HCT116 (cell line): ENCODE data around the gene TMC1. TPM values are rescaled to one million over a fixed set of nuclear protein-coding genes. Genes with fewer than 3 reads are reported as not detected.

Experiments
- ATAC-seq: fragments of 200-7000 bp; cut with Tn5 transposase; 2 replicates; pipeline ENCODE4 v1.9.1; 2020; ENCODE audit warnings: mild to moderate bottlenecking, moderate library complexity
- BruUV-seq: library from RNA; stranded (reverse); fragments of 400-500 nt; replicated peaks from 2 replicates; lab custom pipeline; 2021; lab: Mats Ljungman, UMichigan
- CTCF ChIA-PET: fragments of 300-600 bp; sonication (Branson Sonifier 250); formaldehyde crosslinking; loops from one replicate; lab custom pipeline; 2021; ENCODE audit warnings: antibody characterized with exemption; lab: Charles Lee
- POLR2A ChIA-PET: fragments of 300-600, 350-600 bp; sonication (Branson Sonifier 250); formaldehyde crosslinking; loops from one replicate; lab custom pipeline; 2021; ENCODE audit warnings: antibody characterized with exemption; lab: Charles Lee
- RAD21 ChIA-PET, 2 experiments: fragments of 300-600 bp; sonication (Branson Sonifier 250); formaldehyde crosslinking; loops; one replicate each; lab custom pipeline; 2023; ENCODE audit warnings: low total read pairs in 2 of 2; ENCODE audit not compliant: uncharacterized antibody in 2 of 2, unreplicated experiment in 2 of 2, low non-redundant PET in 1 of 2; lab: Charles Lee
- DNase-seq: peaks from one replicate; pipeline ENCODE4 v3.0.0-alpha.2; 2010; ENCODE audit warnings: low read depth, low spot score
- H2AFZ ChIP-seq: fragments of 200-600 bp; shearing (Covaris generic), sonication (generic); 2 replicates; pipeline ENCODE4 v1.6.1; 2017; ENCODE audit warnings: low read depth, mixed run types, mixed read lengths, antibody characterized with exemption, low read length; ENCODE audit not compliant: poor library complexity, severe bottlenecking
- H3K27ac ChIP-seq: 2 replicates; pipeline ENCODE4 v1.5.1; 2012; ENCODE audit warnings: low read depth, low read length
- H3K27me3 ChIP-seq: fragments of 200-600 bp; sonication (generic); 2 replicates; pipeline ENCODE4 v1.6.1; 2016; ENCODE audit warnings: mixed run types, low read length, mixed read lengths; ENCODE audit not compliant: insufficient read depth
- H3K36me3 ChIP-seq, 2 experiments: fragments of 200-500 bp in 1 of 2; fragments of 200-600 bp in 1 of 2; sonication (Bioruptor generic) in 1 of 2; sonication (generic) in 1 of 2; 2 replicates each; pipeline versions ENCODE4 v1.5.1 to v1.6.1; 2014 to 2016; ENCODE audit warnings: low read length in 2 of 2, inconsistent platforms in 1 of 2, mixed read lengths in 1 of 2, mixed run types in 1 of 2; ENCODE audit not compliant: insufficient read depth in 2 of 2, control insufficient read depth in 1 of 2
- H3K4me1 ChIP-seq, 2 experiments: fragments of 200-600 bp in 1 of 2; sonication (generic) in 1 of 2; 2 replicates each; pipeline versions ENCODE4 v1.5.1 to v1.6.1; 2012 to 2017; ENCODE audit warnings: low read length in 2 of 2, inconsistent platforms in 1 of 2, mild to moderate bottlenecking in 1 of 2, mixed read lengths in 1 of 2, mixed run types in 1 of 2, moderate library complexity in 1 of 2; ENCODE audit not compliant: insufficient read depth in 2 of 2, control insufficient read depth in 1 of 2
- H3K4me2 ChIP-seq: fragments of 200-600 bp; sonication (generic); 2 replicates; pipeline ENCODE4 v1.6.1; 2017; ENCODE audit warnings: mixed run types, low read length, mixed read lengths
- H3K4me3 ChIP-seq, 2 experiments: fragments of 200-600 bp in 1 of 2; sonication (generic) in 1 of 2; replicated peaks in 1 of 2; 2 replicates each; pipeline ENCODE4 v1.5.1; 2011 to 2016; ENCODE audit warnings: low read length in 2 of 2, control low read depth in 1 of 2, low read depth in 1 of 2, mild to moderate bottlenecking in 1 of 2, mixed read lengths in 1 of 2, mixed run types in 1 of 2
- H3K79me2 ChIP-seq: fragments of 200-600 bp; sonication (generic); 2 replicates; pipeline ENCODE4 v1.6.1; 2017; ENCODE audit warnings: mild to moderate bottlenecking, mixed run types, low read length, moderate library complexity, mixed read lengths; ENCODE audit not compliant: insufficient read depth
- H3K9ac ChIP-seq: fragments of 200-600 bp; sonication (generic); 2 replicates; pipeline ENCODE4 v1.6.1; 2016; ENCODE audit warnings: low read length, mixed read lengths
- H3K9me2 ChIP-seq: fragments of 200-600 bp; sonication (generic), shearing (Covaris generic); 2 replicates; pipeline ENCODE4 v1.6.1; 2017; ENCODE audit warnings: mixed run types, mild to moderate bottlenecking, moderate library complexity; ENCODE audit not compliant: insufficient read depth
- H3K9me3 ChIP-seq, 2 experiments: fragments of 200-500 bp in 1 of 2; fragments of 200-600 bp in 1 of 2; sonication (Bioruptor generic) in 1 of 2; sonication (generic) in 1 of 2; 2 replicates each; pipeline ENCODE4 v1.6.1; 2014 to 2017; ENCODE audit warnings: low read length in 2 of 2, mixed read lengths in 2 of 2, inconsistent platforms in 1 of 2, low read depth in 1 of 2, mild to moderate bottlenecking in 1 of 2, mixed run types in 1 of 2, moderate library complexity in 1 of 2; ENCODE audit not compliant: control insufficient read depth in 1 of 2, insufficient read depth in 1 of 2
- H4K20me1 ChIP-seq: fragments of 200-600 bp; sonication (generic), shearing (Covaris generic); 2 replicates; pipeline ENCODE4 v1.6.1; 2017; ENCODE audit warnings: mixed run types, mild to moderate bottlenecking, moderate library complexity; ENCODE audit not compliant: insufficient read depth
- CEBPB ChIP-seq: IDR thresholded peaks from 2 replicates; pipeline ENCODE4 v1.6.1; 2012; ENCODE audit warnings: low read depth
- EGR1 ChIP-seq: IDR thresholded peaks from 2 replicates; pipeline ENCODE4 v1.6.1; 2012; ENCODE audit warnings: low read depth
- EZH2 ChIP-seq: fragments of 200-600 bp; sonication (generic); IDR thresholded peaks from 2 replicates; pipeline ENCODE4 v1.6.1; 2017; ENCODE audit warnings: antibody characterized with exemption, mixed run types
- FOSL1 ChIP-seq: IDR thresholded peaks from 2 replicates; pipeline ENCODE4 v1.6.1; 2012; ENCODE audit warnings: low read depth
- POLR2A ChIP-seq: IDR thresholded peaks from 2 replicates; pipeline ENCODE4 v1.7.0; 2011; ENCODE audit warnings: borderline replicate concordance; ENCODE audit not compliant: insufficient read depth, insufficient read length; ENCODE audit errors: extremely low read depth
- REST ChIP-seq: IDR thresholded peaks from 2 replicates; pipeline ENCODE4 v1.6.1; 2012; ENCODE audit warnings: low read depth
- SIN3A ChIP-seq: IDR thresholded peaks from 2 replicates; pipeline ENCODE4 v1.6.1; 2012; ENCODE audit warnings: low read depth
- SRF ChIP-seq: IDR thresholded peaks from 2 replicates; pipeline ENCODE4 v1.6.1; 2012; ENCODE audit warnings: low read depth
- TCF7L2 ChIP-seq: IDR thresholded peaks from 2 replicates; pipeline ENCODE4 v1.7.0; 2011; ENCODE audit warnings: borderline replicate concordance, inconsistent platforms; ENCODE audit not compliant: insufficient read depth, insufficient read length; ENCODE audit errors: extremely low read depth
- ZFX ChIP-seq: fragments of 450-650 bp; IDR thresholded peaks from 2 replicates; pipeline ENCODE4 v1.6.1; 2017
- ZNF274 ChIP-seq: fragments of 200-500 bp; sonication (Bioruptor generic); IDR thresholded peaks from 2 replicates; pipeline ENCODE4 v1.6.1; 2014; ENCODE audit warnings: mild to moderate bottlenecking, low read depth, low read length, inconsistent platforms
- intact Hi-C: fragments of 100-400 bp; cut with micrococcal nuclease; formaldehyde crosslinking; loops from 2 replicates; pipeline ENCODE4 v1.10.0; 2022
- total RNA-seq: library from RNA; stranded (reverse); gene quantifications from one replicate; pipeline ENCODE4 v1.2.1, GENCODE V29; 2021; ENCODE audit not compliant: unreplicated experiment
- TF ChIP-seq, protein P1 (sequence below): IDR thresholded peaks from 2 replicates; pipeline ENCODE4 v1.6.1; 2012
- TF ChIP-seq, protein P2 (sequence below), 3 experiments: fragments of 200-600 bp in 1 of 3; sonication (generic) in 1 of 3; IDR thresholded peaks in 2 of 3; conservative IDR thresholded peaks in 1 of 3; 2 replicates each; pipeline ENCODE4 v1.5.1; 2012 to 2017; ENCODE audit warnings: low read depth in 2 of 3, low read length in 2 of 3, antibody characterized with exemption in 1 of 3, borderline replicate concordance in 1 of 3, control low read depth in 1 of 3, mild to moderate bottlenecking in 1 of 3, mixed read lengths in 1 of 3, mixed run types in 1 of 3, moderate library complexity in 1 of 3; ENCODE audit not compliant: insufficient read depth in 1 of 3

Gene TMC1
- total RNA-seq, 1 experiment from 2014 or later: 0.57 TPM

DNA sequence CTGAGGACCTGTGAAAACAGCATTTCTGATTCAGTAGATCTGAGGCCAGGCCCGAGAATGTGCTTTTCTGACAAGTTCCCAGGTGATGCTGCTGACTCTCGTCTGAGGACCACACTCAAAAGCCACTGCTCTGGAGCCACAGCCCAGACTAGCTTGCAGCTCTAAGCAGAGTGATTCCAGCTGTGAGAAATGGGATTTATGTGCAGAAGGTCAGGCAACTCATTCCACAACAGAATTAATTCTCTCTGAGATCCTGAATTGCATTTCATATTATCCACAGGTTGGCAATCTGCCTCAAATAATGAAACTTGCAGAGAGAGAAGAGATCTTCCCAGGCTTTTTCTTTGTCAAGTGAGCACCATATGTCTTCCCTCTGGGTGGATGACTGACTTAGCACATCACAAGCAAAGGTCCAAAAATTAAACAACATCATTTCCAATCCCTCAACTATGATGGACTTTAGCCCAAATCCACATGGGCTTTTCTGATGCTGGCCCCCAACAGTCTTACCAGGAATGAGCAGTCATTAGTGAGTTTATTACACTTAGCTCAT, 291.2 kb downstream of the TMC1 start:
- Histone ChIP-seq H3K9ac (no peak overlapping the region), H4K20me1 (no peaks in the 10 kb centered on the region), H3K27me3 (no peaks in the 10 kb centered on the region), H3K4me2 (no peak overlapping the region), H3K79me2 (no peaks in the 10 kb centered on the region), H3K4me1 (no peaks in the 10 kb centered on the region), H3K9me3 (no peaks in the 10 kb centered on the region), H3K9me2 (peaks cover 3% of the 10 kb centered on the region; the same call in 1 of the 2 replicates), H3K27ac (no peak overlapping the region), H2AFZ (no peak overlapping the region), H3K36me3 (no peaks in the 10 kb centered on the region), H3K4me3 (no peak overlapping the region)
- ChIA-PET POLR2A (no interaction called here), RAD21 (no interaction called here), CTCF (interaction anchor here (0.7 kb wide), 1 partner anchor 9 kb away, joined by 4 read pairs; no protein-coding TSS in a partner anchor)
- ATAC-seq (no peak), DNase-seq (no peak)
- intact Hi-C loops: no loop called here
- BruUV-seq: no TSS peak
- no peak for TF ChIP-seq TCF7L2
- no peak for TF ChIP-seq FOSL1
- TF ChIP-seq SIN3A: no peak
- TF ChIP-seq, protein P1, sequence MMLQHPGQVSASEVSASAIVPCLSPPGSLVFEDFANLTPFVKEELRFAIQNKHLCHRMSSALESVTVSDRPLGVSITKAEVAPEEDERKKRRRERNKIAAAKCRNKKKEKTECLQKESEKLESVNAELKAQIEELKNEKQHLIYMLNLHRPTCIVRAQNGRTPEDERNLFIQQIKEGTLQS: no peak
- TF ChIP-seq SRF: no peak
- no peak for TF ChIP-seq EGR1
- TF ChIP-seq ZFX: no peak
- no peak for TF ChIP-seq CEBPB

GRCh38 chr9:72813544-72813943, 292.1 kb downstream of the TMC1 start:
- Histone ChIP-seq H3K4me2 (no peak overlapping the region), H3K4me1 (no peaks in the 10 kb centered on the region), H3K9ac (no peak overlapping the region), H3K36me3 (no peaks in the 10 kb centered on the region), H3K4me3 (no peak overlapping the region), H3K27ac (no peak overlapping the region), H3K9me2 (peaks cover 3% of the 10 kb centered on the region; the same call in 1 of the 2 replicates), H3K9me3 (no peaks in the 10 kb centered on the region), H4K20me1 (no peaks in the 10 kb centered on the region), H3K79me2 (no peaks in the 10 kb centered on the region), H3K27me3 (no peaks in the 10 kb centered on the region), H2AFZ (no peak overlapping the region)
- intact Hi-C loops: no loop called here
- POLR2A ChIA-PET: no interaction called here
- CTCF ChIA-PET: interaction anchor here (0.8 kb wide), 2 partner anchors 8 to 532 kb away, joined by 3 read pairs; no protein-coding TSS in a partner anchor
- no TSS peak for BruUV-seq
- DNase-seq (no peak), ATAC-seq (no peak)
- TF ChIP-seq EZH2 (no peak), REST (no peak), ZFX (no peak), POLR2A (no peak), CEBPB (no peak), ZNF274 (no peak), TCF7L2 (no peak)
- TF ChIP-seq, protein P2, sequence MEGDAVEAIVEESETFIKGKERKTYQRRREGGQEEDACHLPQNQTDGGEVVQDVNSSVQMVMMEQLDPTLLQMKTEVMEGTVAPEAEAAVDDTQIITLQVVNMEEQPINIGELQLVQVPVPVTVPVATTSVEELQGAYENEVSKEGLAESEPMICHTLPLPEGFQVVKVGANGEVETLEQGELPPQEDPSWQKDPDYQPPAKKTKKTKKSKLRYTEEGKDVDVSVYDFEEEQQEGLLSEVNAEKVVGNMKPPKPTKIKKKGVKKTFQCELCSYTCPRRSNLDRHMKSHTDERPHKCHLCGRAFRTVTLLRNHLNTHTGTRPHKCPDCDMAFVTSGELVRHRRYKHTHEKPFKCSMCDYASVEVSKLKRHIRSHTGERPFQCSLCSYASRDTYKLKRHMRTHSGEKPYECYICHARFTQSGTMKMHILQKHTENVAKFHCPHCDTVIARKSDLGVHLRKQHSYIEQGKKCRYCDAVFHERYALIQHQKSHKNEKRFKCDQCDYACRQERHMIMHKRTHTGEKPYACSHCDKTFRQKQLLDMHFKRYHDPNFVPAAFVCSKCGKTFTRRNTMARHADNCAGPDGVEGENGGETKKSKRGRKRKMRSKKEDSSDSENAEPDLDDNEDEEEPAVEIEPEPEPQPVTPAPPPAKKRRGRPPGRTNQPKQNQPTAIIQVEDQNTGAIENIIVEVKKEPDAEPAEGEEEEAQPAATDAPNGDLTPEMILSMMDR (IDR thresholded peaks at IDR 0.05 in 2 of 3, conservative IDR thresholded peaks at IDR 0.05 in 1 of 3; ENCODE audit: borderline replicate concordance in 1 of 3, insufficient read depth in 1 of 3, low read depth in 2 of 3, low read length in 2 of 3): no peak
- TF ChIP-seq, protein P1: no peak
- RAD21 ChIA-PET: no interaction called here
